H54 (cell line): Measurements from ENCODE around the gene GRIN2A.

ENCODE experiments used
- DNase-seq: peaks from one replicate; pipeline ENCODE4 v3.0.0; 2011; ENCODE audit warnings: low spot score, mixed read lengths; ENCODE audit not compliant: insufficient read length
- FAIRE-seq: peaks from 3 replicates; lab custom pipeline; 2011; peaks lifted over from hg19 to GRCh38; lab: Jason Lieb, UNC
- POLR2A ChIP-seq: IDR thresholded peaks from 2 replicates; pipeline ENCODE4 v1.6.1; 2011; ENCODE audit warnings: low read depth, mild to moderate bottlenecking, low read length

The GRIN2A gene

DNA sequence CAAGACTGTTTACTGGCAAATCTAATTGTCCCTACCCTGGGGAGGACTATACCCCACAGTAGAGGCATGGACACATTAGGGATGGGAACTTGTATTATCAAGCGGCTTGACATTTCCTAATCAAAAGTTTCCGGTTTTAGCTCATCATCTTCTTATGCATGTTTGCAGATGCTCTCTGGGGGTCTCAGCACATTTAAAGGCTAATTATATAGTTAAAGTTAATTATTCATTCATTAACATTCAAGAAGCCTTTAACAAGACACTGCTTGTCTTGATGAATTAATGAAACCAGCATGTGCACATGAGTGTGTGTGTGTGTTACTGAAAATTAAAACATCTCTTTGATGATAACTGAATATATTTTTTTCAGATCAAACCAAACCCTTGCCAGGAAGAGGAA is 377.1 kb downstream of the GRIN2A start:
- TF ChIP-seq POLR2A, result no peak
- no peak for DNase-seq
- no peak for FAIRE-seq

DNA sequence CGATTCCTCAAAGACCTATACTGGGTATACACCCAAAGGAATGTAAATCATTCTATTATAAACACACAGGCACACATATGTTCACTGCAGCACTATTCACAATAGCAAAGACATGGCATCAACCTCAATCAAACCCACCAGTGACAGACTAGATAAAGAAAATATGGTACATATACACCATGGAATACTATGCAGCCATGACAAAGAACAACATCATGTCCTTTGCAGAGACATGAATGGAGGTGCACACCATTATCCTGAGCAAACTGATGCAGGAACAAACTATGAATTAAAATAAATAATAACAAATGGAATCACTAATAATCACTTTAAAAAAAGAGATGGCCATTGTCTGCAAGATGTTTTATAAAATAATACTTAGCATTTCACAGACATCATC is 380.1 kb downstream of the GRIN2A start:
- FAIRE-seq (no peak), DNase-seq (no peak)
- no peak for TF ChIP-seq POLR2A

DNA sequence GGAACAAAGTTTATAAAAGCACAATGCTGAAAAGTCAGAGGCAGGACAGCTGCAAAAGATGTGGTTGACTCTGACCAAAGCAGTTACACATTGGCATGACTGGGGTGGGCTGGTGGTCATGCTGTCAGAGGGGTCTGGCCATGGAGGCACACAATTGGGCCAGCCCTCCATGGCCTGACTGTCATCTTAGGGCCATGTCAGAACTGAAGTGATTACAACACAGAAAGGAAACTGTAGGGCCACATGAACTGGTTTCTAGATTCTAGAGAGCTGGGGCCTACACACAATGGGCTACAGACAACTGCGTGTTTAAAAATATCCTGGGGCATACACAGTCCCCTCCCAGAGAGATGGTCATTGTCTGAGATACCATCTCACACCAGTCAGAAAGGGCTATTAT is 380.6 kb downstream of the GRIN2A start:
- DNase-seq, result no peak
- TF ChIP-seq POLR2A, result no peak
- FAIRE-seq, result no peak

DNA sequence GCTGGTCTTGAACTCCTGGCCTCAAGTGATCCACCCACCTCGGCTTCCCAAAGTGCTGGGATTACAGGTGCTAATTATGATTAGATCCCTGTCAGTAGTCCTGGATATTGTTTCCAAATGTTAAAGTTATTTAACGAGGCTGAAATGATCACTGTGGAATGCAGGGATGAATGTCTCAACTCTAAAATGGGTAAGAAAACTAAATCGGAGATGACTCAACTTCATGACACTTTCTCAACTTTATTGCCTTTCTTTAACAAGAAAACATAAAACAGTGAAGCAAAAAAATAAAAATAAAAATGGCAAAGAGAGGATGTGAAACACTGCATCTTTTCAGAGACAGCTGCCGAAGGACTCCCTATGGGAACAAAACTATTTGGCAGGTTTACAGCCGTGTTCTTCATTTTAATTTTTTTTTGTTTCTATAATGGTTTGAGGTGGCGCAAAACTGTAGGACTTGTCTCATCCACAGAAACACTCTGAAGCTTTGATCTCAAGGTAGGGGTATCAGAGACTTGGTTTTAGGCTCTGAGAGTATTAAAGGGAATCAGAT is 382.0 kb downstream of the GRIN2A start:
- FAIRE-seq (no peak), DNase-seq (no peak)
- TF ChIP-seq POLR2A, result no peak

DNA sequence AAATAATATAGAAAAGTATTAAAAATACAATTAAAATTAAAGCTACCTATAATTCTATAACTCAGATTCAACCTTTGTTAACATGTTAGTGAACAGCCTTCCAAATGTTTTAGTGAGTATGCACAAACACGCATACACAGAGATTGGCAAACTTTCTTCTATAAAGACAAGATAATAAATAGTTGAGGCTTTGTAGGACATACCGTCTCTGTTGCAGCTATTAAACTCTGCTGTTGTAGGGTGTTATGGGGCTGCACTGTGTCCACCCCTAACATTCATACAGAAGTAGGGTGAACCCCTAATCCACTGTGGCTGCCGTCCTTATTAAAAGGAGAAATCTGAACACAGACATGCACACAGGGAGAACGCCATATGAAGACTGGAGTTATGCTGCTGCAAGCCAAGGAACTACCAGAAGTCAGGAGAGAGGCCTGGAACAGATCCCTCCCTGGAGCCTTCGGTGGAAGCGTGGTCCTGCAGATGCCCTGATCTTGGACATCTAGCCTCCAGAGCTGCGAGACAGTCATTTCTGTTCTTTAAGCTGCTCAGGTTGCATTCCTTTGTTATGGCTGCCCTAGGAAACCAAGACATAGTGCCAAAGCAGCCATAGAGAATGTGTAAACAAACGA is 383.2 kb downstream of the GRIN2A start:
- no peak for FAIRE-seq
- no peak for TF ChIP-seq POLR2A
- DNase-seq, result no peak

DNA sequence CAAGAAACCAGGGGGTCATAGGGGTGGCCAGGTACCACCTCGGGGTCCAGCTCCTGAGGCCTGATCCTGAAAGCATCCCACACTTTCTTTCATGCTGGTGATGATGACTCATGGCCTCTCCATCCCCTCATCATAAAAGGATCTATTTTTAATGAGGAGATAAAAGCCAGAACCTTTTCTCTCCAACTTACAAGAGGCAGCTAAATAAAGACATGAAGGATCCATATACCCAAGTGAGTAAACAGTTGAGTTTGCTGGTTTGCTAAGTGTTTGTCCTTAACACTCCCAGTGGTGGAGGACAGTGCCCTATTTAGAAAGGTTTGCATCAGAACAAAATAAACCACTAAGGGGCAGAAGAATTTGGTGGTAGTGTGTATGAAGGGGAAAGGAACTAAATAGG is 383.8 kb downstream of the GRIN2A start:
- FAIRE-seq, result no peak
- TF ChIP-seq POLR2A, result no peak
- DNase-seq, result no peak

DNA sequence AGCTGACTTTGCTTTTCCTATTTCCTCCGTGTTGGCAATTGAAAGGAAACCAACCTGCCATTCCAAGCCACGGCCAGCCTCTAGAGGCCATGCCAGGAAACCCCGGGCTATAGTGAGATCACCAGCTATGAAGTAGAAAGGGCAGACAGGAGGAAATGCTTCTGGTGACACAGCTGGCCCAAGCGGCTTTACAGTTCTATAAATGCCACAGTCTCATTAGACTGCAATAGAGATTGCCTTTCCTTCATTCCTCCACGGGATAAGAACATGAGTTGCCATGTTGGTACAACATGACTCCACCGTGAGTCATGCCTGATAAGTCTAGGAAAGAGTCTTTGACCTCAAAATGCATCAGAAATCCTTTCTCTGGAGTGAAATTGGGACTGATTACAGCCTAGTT is 384.9 kb downstream of the GRIN2A start:
- DNase-seq (peak; percentile 19), FAIRE-seq (no peak)
- no peak for TF ChIP-seq POLR2A

DNA sequence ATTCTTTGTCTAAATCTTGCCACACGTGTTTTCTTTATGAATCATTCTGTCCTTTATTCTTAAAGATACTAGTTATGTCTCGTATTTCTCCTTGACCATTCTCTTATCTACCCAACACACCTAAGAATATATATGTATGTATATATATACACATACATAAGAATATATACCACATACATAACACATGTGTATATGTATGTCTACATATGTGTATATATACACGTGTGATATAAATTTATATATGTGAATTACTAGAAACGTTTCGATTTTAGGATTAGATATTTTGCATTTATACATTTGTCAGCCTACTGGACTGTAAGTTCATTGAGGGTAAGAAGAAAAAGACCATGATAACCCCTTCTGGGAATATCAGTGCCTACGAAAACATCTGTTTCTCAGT is 388.6 kb downstream of the GRIN2A start:
- no peak for TF ChIP-seq POLR2A
- no peak for FAIRE-seq

DNA sequence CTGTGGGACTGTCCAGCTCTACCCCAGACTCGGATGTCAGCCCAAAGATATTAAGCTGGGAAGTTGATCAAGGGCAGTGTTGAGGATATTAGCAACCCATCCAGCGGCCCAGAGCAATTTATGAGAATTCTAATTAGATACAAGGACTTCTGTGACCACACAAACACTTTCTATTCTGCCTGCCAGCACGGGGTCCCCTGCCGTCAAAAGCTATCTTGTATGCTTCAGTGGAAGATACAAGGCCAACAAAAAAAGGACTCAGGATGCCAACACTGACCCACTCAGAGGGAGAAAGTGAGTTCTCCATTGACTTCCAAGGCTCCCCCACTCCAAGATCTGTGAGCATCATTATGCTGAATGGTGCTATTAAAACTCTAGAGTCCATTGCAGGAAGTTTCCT is 390.7 kb downstream of the GRIN2A start:
- no peak for TF ChIP-seq POLR2A
- DNase-seq (no peak), FAIRE-seq (no peak)

More for the DNA sequence above, 388.6 kb downstream of the GRIN2A start:
- no peak for DNase-seq

DNA sequence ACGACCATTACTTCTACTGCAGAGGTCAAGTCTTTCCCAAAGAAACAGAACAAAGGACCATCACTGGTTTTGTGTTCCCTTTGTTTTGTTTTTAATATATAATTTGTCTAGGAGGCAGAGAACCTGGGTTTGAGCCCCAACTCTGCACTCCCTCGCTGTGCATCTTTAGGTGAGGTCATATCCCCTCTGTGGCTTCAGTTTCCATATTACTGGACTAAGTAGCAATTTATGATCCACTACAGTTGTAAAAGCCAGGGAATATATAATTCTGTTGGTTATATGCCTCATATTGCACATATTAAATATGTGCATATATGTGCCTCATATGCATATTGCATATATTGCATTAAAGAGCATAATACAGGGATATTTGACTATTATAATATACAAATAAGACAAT is 392.0 kb downstream of the GRIN2A start:
- no peak for DNase-seq
- no peak for TF ChIP-seq POLR2A
- no peak for FAIRE-seq

DNA sequence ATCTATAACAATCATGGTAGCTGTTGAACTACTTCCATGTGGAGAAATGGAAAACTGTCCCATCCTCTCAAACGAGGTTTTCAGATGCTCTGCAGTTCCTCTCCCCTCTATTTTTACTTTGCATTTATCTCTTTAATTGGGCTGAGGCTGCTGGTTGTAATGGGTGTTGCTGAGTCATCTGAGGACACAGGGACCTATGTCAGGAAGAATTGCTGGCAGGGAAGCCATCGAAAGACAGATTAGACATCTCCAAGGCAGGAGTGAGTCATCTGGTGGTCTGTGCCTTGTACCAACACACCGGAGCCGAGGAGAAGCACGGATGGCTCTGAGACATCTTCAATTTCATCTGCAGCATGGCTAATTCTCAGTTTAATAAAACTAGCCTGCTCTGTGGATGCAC is 394.5 kb downstream of the GRIN2A start:
- DNase-seq (no peak), FAIRE-seq (no peak)
- TF ChIP-seq POLR2A, result no peak

DNA sequence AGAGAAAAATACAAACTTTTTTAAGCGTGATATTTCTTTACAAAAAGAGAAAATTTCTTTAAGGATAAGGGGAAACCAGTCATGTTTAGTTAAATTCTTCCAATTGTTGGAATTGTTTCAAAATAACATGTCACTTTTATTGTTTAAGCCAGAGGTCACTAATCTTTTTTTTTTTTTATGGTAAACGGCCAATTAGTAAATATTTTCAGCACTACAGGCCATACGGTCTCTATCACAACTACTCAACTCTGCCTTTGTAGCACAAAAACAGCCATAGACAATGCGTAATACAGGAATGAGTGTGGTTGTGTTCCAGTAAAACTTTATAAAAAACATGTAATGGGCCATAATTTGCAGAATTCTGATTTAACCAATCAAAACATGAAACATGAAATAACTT is 401.4 kb downstream of the GRIN2A start:
- no peak for FAIRE-seq
- DNase-seq, result no peak
- no peak for TF ChIP-seq POLR2A

DNA sequence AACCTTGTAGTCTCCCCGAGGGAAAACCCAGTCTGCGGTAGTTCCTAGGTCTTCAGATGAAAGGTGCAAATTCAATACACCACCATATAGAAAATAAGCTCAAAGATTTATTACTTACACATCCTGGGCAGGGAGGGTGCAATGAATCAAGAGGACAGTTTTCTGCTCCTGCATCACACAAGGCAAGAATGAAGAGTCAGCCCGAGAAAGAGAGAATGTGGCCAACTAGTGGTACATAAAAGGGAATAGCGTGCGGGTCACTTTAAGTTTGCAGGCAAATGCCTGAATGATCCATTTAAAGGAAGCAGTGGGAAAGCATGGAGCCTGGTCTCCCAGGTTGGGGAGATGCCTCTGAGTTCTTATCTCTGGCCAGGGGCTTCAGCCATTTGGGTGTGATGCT is 403.4 kb downstream of the GRIN2A start:
- no peak for TF ChIP-seq POLR2A
- FAIRE-seq, result no peak
- DNase-seq, result no peak

DNA sequence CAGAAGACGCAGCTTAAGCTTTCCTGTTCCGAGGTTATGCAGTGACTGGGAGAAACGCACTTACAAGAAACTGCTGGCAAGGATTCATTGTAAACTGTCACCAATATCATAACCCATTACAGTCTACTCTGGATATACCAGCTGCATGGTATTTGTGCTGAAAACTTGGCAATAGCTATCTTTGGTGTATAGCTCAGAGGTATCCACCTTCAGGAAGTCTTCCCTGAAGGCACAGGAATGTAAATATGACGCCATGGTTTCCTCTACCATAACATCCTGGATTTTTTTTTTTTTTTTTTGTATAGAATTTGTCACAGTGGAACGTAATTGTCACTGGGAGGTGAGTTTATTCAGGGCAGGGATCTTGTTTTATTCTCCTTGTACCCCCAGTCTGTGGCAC is 406.2 kb downstream of the GRIN2A start:
- FAIRE-seq (no peak), DNase-seq (no peak)
- TF ChIP-seq POLR2A, result no peak

DNA sequence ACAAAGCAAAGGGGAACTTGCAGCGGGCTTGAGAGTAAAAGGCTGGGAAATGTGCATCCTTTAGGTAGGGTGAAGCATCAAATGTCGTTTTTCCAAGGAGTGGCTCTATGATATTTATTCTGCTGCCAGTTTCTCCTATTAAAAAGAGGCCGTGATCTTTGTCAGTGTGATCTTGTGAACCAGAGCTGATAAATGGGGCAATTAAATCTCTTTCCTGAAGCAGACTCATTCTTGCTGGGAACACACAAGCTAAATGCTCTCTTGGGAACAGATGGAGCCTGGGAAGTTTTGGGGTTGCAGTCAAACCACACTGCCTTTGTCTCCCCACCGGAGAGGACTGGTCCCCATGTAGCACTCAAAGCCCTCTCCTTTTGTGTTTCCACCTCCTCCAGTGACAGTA is 408.9 kb downstream of the GRIN2A start:
- TF ChIP-seq POLR2A, result no peak
- FAIRE-seq (no peak), DNase-seq (no peak)
